Urothelium cell line (cell line): Measurements from ENCODE around the gene SF3A1.

Experiments
- DNase-seq: peaks from one replicate; pipeline ENCODE4 v3.0.0; 2011; ENCODE audit warnings: low spot score, mixed read lengths
- FAIRE-seq: peaks from 2 replicates; lab custom pipeline; 2011; peaks lifted over from hg19 to GRCh38; lab: Jason Lieb, UNC

The SF3A1 gene

GRCh38 chr22:30290342-30291057 is 66.2 kb downstream of the SF3A1 start:
- FAIRE-seq (peak; percentile 93), DNase-seq (peak; percentile 72)

DNA sequence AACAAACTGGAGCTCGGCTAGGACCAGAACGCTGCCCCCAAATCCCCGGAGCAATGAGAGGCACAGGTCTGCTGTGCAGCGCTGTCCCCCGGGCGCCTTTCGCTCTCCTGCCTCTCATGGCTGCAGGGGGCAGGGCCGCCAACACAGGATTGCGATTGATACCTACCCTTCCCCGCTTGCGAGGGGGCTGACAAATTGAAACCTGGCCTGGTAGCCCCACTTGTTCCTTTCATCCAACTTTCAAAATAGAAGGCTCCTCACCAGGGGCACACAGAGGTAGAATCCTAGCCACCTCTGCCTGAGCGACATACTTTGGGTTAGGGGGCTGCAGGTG is 66.7 kb downstream of the SF3A1 start:
- no peak for FAIRE-seq
- DNase-seq, result no peak

DNA sequence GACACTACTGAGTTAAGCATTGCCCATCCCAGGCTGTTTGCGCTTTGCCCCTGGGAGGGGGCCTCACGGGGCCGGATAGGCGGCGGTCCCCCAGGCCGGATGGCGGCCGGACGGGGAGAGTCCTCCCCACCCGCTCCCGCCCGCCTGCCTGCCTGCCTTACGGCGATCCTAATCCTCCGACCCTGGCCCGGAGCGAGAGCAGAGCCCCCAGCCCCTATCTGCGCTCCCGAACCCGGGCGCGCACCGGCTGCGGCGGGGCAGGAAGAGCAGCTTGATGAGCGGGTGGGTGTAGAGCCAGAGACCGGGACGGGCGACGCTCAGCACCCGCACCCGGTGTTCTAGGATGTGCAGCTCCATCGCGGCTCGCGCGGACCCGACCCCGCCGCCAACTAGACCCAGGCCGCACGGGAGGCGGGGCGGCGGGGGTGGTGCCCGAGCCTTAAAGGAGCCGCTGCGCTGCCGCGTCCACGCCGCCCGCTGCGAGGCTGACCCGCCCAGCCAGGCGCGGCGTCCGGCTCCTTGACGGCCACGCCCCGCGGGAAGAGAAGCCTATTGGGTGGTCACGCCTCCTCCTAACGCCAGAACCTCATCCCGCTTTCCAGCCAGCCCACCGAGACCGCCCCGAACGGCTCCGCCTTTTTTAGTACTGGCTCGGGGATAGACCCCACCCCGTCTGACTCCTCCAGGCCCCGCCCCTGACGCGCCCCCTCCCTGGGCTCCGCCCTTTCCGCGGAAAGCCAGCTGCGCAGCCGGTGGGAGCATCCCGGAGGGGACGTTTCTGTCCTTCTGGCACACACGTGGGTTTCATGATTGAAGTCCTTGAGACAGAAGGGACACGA is 67.3 kb downstream of the SF3A1 start, which contains the start of gene CASTOR1:
TSS of gene CASTOR1 (minus strand) at position 365 of the 839 bp plus-strand sequence. CDS start at position 357, 8 bp downstream.
- peak; percentile 100 for DNase-seq
- peak; percentile 74 for FAIRE-seq

DNA sequence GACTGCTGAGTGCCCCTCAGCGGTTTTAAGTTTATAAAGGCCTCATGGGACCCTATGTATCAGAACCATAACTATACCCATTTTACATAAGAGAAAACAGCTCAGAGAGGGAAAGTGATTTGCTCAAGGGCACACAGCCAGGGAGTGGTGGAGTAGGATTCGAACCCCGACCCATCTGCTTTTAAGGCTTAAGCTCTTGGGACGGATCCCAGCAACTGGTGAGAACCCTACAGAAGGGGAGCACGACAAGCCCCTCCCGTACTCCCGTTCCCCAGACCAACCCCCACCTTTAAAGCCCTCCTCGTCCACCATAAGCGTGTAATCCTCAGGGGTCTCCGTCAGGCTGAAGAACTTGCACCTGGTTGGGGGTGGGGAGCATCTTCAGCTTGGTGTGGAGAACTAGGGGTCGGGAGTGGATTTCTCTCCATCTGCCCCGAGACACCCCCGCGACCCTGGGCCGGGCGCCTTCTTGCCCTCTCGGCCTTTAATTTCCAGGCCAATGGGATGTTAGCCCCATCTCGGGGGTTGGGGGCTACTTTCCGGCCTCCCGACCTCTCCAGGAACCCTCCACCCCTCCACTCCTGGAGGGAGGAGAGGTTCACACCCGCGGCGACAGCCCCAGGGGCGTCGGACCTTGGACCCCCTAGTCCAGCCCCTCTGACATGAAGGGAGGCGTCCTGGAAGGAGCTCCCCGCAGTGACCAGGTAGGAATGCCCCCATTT is 68.1 kb downstream of the SF3A1 start:
- no peak for FAIRE-seq

GRCh38 chr22:30287648-30288418 is 68.9 kb downstream of the SF3A1 start:
- peak; percentile 86 for DNase-seq
- FAIRE-seq, result peak; percentile 55

More for the DNA sequence above, 68.1 kb downstream of the SF3A1 start:
- no peak for DNase-seq

DNA sequence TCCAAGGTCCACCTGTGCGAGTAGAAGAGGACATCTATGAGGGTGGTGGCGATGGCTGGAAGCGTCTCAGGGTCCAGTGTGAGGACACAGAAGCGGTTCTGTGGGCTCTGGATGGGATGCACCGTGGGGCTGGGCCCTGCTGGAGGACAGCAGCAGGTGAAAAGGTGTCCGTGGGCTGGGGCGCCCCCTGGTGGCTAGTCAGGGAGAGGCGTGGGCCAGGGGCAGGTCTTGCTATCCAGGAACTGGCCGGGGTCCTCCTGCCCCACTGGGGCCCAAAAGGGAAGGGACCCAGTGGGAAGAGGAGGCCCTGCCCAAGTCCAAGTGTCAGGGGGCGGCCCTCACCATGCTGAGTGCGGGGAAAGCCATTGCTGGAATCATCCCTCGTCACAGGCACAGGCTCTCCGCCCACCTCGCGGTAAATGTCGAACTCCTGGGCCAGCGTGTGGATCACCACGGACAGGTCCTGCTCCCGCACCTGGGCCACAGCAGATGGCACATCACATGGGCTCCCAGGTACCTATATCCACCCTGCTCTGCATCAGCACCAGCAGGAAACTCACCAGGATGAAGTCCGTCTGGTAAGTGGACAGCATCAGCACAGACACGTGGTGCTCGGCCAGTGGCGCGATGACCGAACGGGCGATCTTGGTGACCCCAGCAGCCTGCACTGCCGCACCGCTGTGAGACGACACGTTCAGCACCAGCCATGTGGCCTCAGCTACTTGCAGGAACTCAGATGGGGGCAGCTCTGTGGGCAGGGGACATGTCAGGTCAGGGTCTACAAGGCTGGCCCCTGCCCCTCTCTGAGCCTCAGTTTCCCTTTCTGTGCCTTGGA is 69.7 kb downstream of the SF3A1 start:
- DNase-seq (peak; percentile 82), FAIRE-seq (peak; percentile 74)

- FAIRE-seq (no peak), DNase-seq (no peak)
Observed at GRCh38 chr22:30286331-30286730, 70.4 kb downstream of the SF3A1 start.

DNA sequence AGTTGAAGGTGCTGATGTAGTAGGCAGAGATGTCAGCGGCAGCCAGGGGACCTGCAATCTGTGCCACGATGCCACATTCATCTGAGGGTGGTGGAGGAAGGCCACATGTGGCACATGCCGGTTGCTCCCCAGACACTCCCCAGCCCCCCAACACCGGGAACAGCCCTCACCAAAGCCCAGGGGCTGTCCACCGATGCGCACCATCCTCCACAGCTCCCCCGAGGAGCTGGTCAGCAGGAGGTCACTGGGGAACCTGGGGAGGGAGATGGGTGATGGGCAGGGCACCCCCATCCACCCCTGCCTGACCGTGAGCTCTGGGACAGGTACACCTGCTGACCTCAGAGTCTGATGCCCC is 70.9 kb downstream of the SF3A1 start:
- FAIRE-seq, result no peak
- no peak for DNase-seq

DNA sequence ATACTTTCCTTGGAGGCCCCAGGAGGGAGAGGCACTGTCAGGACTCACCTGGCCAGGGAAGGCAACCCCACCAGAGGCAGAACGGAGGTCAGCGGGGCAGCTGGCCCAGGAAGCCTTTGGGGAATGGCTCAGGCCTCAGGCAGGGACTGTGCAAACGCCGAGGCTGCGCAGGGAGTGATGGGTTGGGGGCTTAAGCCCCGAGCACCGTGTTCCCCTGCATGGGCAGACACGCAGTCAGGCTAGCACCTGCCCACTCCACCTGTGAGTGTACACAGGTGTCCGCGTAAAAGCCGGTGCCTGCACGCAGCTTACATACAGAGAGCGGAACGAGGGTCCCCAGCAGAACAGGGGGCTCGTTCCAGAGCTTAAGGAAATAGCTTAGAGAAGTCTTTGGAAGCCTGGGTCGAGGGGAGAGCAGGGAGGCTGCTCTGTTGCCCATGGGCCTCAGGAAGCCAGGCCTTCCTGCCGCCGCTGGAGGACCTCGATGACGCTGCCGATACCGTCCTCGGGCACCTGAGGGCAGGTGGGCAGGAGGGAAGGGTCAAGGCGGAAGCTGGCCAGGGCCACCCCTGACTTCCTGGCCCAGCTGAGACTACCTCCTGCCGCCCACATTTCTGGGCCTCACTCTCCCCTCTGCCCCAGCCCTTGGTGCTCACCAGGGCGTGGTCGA is 71.4 kb downstream of the SF3A1 start:
- no peak for FAIRE-seq
- no peak for DNase-seq

- FAIRE-seq, result no peak
- DNase-seq, result no peak
Observed at GRCh38 chr22:30284666-30285065, 72.0 kb downstream of the SF3A1 start.

- no peak for FAIRE-seq
Observed at GRCh38 chr22:30284172-30284571, 72.5 kb downstream of the SF3A1 start.

GRCh38 chr22:30283342-30283741 is 73.4 kb downstream of the SF3A1 start:
- FAIRE-seq (no peak), DNase-seq (no peak)

More at GRCh38 chr22:30284172-30284571, 72.5 kb downstream of the SF3A1 start:
- no peak for DNase-seq

DNA sequence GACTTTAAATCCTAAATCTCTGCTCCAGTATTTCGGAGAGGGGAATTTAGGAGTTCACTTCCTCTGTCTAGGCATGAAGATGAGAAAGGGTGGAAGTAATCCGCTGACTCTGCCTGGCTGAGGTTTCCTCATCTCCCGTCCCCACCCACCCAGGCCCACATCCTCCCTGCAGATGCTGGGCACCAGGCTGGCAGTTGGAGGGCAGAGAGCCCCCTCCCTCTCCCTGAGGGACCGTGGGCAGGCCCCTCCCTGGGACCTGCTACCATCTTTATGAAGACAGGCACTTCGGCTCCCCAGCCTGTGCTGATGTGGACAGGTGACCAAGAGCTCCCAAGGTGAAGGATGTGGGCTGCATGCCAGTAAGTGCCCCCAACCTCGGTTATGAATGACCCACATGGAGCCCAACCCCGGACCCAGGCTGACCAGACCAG is 74.1 kb downstream of the SF3A1 start:
- DNase-seq (no peak), FAIRE-seq (no peak)
